ENCODE data around the gene MACROD2.

DNA sequence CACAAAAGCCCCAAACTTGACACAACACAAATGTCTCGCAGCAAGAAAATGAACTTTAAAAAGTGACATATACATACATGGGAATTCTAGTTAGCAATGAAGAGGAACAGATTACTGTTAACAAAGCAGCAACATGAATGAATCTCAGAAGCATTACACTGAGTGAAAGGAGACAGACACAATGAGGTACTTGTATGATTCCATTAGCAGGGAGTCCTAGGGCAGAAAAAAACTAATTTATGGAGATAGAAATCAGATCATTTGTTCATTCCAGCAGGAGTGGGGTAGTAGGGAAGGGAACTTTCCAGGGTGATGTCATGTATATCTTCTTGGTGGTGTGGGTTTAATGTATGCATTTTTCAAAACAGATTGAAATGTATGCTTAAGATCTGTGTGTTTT, 2053.6 kb downstream of the MACROD2 start:
- TF ChIP-seq EZH2 (IDR thresholded peaks at IDR 0.05; ENCODE audit: low read length), result no peak
- TF ChIP-seq, protein P1, sequence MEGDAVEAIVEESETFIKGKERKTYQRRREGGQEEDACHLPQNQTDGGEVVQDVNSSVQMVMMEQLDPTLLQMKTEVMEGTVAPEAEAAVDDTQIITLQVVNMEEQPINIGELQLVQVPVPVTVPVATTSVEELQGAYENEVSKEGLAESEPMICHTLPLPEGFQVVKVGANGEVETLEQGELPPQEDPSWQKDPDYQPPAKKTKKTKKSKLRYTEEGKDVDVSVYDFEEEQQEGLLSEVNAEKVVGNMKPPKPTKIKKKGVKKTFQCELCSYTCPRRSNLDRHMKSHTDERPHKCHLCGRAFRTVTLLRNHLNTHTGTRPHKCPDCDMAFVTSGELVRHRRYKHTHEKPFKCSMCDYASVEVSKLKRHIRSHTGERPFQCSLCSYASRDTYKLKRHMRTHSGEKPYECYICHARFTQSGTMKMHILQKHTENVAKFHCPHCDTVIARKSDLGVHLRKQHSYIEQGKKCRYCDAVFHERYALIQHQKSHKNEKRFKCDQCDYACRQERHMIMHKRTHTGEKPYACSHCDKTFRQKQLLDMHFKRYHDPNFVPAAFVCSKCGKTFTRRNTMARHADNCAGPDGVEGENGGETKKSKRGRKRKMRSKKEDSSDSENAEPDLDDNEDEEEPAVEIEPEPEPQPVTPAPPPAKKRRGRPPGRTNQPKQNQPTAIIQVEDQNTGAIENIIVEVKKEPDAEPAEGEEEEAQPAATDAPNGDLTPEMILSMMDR (optimal IDR thresholded peaks at IDR 0.05 in 1 of 3, IDR thresholded peaks at IDR 0.05 in 1 of 3, conservative IDR thresholded peaks at IDR 0.05 in 1 of 3; ENCODE audit: extremely low read depth in 1 of 3, insufficient read depth in 2 of 3, low read length in 3 of 3), result no peak
